ENCODE results near the gene ZNF628.

The ZNF628 gene

DNA sequence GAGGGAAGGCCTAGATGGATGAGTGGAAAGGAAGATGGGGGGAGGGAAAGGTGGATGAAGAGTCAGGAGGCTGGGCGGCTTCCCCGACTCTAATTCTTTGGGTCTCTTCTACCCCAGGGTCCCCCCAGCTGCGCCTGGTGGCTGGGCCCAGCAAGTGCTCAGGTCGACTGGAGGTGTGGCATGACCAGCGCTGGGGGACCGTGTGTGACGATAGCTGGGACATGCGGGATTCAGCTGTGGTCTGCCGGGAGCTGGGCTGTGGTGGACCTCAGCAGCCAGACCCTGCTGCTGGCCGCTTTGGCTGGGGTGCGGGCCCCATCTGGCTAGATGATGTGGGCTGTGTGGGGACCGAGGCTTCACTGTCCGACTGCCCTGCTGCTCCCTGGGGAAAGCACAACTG lies 21.3 kb downstream of the ZNF628 start:
- no peak for DNase-seq

DNA sequence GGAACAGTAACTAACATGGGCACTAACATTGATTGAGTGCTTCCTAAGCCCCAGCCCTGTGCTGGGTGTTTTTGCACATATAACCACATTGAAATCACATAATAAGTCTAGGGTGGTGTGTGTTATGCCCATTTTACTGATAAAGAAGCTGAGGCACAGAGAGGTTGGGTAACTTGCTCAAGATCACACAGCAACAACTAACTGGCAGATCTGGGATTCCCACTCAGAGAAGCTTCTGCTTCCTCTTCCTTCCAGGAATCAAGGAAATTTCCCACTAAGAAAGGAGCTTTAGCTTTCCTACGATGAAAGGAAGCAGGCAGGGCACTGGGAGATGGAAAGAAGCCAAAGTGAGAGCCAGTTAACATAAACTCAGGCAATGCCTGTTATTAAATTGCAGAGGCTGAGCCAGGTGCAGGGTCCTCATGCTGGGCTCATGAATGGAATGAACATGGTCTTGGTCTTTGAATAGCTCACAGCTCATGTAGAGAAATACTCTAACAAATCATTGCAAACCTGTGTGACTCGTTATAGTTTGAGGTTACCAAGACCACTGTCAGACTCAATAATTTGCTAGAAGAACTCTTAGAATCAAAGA lies 21.9 kb downstream of the ZNF628 start:
- no peak for DNase-seq

DNA sequence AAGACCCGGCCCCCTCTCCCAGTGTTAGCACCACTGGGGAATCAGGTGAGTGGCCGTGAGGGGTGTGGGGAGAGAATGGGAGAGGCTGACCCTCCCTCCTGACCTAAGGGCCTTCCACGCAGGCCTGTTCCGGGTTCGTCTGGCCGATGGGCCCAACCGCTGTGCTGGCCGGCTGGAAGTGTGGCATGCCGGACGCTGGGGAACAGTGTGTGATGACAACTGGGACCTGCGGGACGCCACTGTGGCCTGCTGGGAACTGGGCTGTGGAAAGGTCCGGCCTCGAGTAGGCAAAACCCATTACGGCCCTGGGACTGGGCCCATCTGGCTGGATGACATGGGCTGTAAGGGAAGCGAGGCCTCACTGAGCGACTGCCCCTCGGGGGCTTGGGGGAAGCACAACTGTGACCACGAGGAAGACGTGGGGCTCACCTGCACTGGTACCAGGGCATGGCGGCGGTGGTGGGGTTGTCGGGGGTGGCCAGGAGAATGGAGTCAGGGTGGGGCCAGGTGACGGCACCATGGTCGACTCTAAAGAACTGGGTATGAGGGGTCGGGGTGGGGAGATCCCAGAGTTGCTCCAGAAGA lies 24.0 kb downstream of the ZNF628 start:
- no peak for DNase-seq

DNA sequence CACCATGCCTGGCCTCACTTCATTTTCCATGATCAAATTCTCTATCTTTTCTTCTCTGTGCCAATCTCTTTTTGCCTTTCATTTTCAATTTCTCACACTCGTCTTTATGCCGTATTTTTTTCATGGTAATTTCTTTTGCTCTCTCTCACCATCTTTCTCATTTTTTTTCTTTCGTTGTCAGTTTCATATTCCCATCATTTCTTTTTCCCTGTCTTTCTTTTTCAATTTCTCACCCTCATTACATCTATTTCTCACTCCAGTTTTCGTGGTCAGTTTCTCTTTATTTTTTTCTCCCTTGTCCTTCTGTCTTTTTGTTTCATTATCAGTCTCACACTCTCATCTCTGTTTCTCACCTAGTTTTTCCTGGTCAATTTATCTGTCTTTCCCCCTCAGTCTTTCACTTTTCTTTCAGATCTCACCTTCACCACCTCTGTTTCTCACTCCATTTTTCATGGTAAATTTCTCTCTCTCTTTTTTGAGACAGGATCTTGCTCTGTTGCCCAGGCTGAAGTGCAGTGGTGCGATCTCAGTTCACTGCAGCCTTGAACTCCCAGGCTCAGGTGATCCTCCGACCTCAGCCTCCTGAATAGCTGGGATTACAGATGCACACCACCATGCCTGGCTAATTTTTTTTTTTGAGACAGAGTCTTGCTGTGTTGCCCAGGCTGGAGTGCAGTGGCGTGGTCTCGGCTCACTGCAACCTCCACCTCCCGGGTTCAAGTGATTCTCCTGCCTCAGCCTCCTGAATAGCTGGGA lies 26.0 kb downstream of the ZNF628 start:
- no peak for DNase-seq

- DNase-seq, result no peak
These were observed 26.7 kb downstream of the ZNF628 start for GRCh38 chr19:55503157-55503501.

DNA sequence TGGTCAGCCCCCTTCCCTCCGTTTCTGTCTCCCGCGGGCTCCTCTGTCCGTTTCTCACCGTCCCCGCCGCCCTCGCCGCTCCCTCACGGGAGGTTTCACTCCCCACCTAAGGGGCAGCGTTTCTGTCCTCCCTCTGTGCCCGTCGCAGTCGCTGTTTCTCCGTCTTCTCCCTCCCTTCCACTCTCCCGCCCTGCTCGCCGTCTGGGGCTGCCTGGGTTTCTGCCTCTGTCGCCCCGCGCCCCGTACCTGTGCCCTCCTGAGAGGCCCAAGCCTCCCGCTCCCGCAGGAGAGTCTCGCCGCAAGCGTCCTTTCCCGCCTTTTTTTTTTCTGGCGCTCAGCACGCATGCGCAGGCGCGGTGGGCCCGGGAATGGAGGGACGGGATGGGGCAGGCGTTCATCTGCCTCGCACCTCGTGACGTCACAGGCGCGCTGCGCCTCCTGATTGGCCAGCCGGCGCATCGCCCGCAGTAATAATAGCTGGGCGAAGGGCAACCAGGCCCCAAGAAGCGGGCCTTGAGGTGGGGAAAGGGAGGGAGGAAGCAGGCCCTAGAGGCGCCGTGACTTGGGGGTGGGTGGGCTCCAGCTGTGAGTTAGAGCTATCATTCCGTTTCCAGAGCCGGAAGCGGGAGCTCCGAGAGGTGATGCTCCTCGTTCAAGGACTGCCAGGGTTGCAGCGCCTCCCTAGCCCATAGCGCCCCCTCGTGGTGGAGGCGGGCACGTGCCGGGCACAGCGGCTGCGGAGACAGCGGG lies 27.3 kb downstream of the ZNF628 start:
- peak; percentile 85 for DNase-seq

GRCh38 chr19:55504252-55504603 lies 27.8 kb downstream of the ZNF628 start:
- DNase-seq, result no peak

DNA sequence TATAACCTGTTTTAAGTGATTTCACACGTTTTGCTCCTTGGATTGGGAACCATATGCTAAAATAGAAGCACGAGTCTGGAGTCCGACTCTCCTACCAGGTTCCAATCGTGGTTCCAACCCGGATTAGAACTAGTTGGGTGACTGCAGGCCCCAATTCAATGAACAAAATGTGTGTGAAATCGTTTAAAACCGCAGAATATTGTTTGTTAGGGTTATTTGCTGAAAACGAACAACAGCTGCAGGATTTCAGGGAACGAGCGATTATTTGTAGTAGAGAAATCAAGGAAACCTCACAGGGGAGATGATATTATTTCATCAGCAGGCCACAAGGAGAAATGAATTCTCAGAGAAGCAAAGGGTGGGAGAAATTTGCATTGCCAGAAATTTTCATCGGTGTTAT lies 28.6 kb downstream of the ZNF628 start:
- DNase-seq, result no peak

DNA sequence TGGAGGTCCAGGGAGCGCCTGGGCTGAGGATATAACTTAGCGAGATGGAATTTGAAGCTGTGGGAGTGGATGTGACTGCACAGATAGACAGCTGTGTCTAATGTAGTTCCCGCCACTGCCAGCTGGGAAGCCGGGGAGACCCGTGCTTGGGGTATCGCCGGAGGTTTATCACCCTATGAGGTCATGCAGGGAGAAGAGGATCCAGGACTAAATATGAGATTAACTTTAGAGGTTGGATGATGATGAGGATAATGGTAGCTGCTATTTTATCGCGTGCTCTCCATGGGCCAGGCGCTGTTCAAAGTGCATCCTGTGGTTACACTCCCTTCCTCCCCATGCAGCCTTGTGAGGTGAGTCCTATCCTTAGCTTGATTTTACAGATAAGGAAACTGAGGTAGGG lies 31.7 kb downstream of the ZNF628 start:
- no peak for DNase-seq

- peak; percentile 81 for DNase-seq
These were observed 40.6 kb downstream of the ZNF628 start for GRCh38 chr19:55516878-55517620.

DNA sequence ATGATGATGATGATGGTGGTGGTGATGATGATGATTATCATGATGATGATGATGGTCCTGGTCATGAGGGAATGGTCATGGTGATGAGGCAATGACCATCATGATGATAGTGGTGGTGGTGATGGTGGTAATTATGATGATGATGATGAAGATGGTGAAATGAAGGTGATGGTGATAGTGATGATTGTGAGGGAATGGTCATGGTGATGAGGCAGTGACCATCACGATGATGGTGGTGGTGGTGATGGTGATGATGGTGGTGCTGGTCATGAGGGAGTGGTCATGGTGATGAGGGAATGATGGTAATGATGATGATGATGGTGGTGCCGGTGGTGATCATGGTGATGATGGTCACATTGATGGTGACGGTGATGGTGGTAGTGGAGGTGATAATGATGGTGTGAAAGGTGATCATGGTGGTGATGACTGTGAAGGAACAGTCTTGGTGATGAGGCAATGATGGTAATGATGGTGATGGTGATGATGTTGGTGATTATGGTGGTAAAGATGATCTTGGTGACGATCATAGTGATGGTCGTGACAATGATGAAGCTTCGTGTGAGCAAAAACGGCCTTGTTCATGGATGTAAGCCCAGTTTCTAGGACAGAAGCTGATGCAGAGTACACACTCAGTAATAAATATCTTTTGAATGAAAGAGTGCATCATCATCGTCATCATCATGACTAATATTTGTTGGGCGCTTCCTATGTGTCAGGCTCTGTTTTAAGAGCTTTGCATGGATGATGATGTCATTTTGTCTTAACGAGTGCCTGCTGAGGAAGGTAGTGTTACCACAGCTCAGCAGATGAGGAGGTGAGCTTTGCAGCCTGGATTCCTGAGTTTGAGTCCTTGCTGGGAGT lies 43.3 kb downstream of the ZNF628 start:
- DNase-seq, result no peak

GRCh38 chr19:55520691-55521292 lies 44.4 kb downstream of the ZNF628 start:
- DNase-seq, result no peak

DNA sequence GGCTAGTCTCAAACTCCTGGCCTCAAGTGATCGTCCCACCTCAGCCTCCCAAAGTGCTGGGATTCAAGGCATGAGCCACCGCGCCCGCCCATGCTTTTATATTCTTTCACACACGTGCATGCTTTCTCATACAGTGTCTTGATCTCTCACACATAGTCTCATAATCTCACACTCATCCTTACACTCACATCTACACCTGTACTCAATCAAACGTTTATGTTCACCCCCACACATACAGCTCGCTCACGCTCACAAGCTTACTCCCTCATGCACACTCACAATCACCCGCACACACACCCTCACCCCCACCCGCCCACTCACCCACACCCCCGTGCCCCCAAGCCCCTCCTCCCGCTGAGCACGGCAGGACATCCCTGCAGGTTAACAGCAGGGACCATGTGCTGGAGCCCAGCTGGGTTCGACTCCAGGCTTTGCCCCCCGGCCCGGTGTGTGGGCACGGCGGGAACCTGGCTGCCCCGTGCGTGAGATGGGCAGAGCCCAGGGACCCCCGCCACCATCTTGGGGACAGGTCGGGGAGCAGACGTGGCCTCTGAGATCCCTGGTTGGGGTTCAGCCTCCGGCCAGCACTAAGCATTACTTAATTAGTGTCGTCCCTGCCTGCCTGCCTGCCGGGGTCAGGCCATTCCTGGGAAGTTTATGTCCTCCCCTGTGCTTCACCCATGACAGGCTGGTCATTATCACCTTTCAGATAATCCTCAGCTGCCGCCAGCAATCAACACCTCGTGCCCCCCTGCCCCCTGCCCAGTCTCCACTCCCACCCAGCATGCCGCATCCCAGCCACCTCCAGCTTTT lies 49.1 kb downstream of the ZNF628 start:
- no peak for DNase-seq

- no peak for DNase-seq
These were observed 50.1 kb downstream of the ZNF628 start for GRCh38 chr19:55526216-55527196.

DNA sequence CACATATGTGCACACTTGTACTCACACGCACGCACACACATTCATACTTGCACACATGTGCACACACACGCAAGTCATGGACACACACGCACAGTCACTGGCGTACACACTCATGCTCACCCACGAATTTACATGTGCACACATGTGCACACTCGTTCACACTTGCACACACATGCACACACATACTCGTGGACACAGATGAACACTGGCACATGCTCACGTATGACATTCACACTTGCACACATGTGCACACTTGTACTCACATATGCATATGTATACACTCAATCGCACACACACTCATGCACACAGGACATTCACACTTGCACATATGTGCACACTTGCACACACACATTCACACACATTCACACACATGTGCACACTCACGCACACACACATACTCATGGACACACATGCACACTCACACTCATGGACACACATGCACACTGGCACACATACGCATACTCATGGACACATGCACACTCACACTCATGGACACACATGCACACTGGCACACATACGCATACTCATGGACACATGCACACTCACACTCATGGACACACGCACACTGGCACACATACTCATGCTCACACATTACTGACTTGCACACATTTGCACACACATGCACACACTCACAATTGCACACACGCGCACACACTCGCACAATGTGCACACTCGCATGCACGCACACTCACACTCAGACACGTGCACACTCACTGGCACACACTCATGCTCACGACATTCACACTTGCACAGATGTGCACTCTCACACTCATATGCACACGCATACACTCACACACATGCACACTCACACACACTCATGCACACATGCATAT lies 51.0 kb downstream of the ZNF628 start:
- DNase-seq, result no peak

- peak; percentile 57 for DNase-seq
These were observed 51.8 kb downstream of the ZNF628 start for GRCh38 chr19:55528030-55528803.

- no peak for DNase-seq
These were observed 53.3 kb downstream of the ZNF628 start for GRCh38 chr19:55529636-55530234.

Measured in NCI-H748 treated with DMSO at 0.1 percent for 48 hours (cell line).